Panc1 (cell line): ENCODE results near the gene ICE2. TPM values are rescaled to one million over a fixed set of nuclear protein-coding genes. Genes with fewer than 3 reads are reported as not detected.

ENCODE experiments used
- ATAC-seq: fragments of 200-7000 bp; cut with Tn5 transposase; 2 replicates; pipeline ENCODE4 v1.9.1; 2020; ENCODE audit warnings: mild to moderate bottlenecking, moderate library complexity
- BruUV-seq: library from RNA; stranded (reverse); fragments of 400-500 nt; replicated peaks from 2 replicates; lab custom pipeline; 2021; lab: Mats Ljungman, UMichigan
- CTCF ChIA-PET: fragments of 300-600 bp; sonication (Branson Sonifier 250); formaldehyde crosslinking; loops from one replicate; lab custom pipeline; 2022; ENCODE audit warnings: antibody characterized with exemption; lab: Charles Lee
- POLR2A ChIA-PET: fragments of 300-600 bp; sonication (Branson Sonifier 250); formaldehyde crosslinking; loops from one replicate; lab custom pipeline; 2022; ENCODE audit warnings: antibody characterized with exemption; lab: Charles Lee
- DNase-seq: peaks from one replicate; pipeline ENCODE4 v3.0.0-alpha.2; 2010; ENCODE audit warnings: low read depth, low spot score
- H3K27ac ChIP-seq: 2 replicates; pipeline ENCODE4 v1.5.1; 2011; ENCODE audit warnings: mild to moderate bottlenecking, low read length, inconsistent platforms
- H3K27me3 ChIP-seq: fragments of 200-500 bp; sonication (Bioruptor generic); 2 replicates; pipeline ENCODE4 v1.6.0; 2014; ENCODE audit warnings: low read length, inconsistent platforms; ENCODE audit not compliant: control insufficient read depth, insufficient read depth
- H3K36me3 ChIP-seq: fragments of 200-500 bp; sonication (Bioruptor generic); 2 replicates; pipeline ENCODE4 v1.5.1; 2014; ENCODE audit warnings: inconsistent platforms, mild to moderate bottlenecking, low read length, moderate library complexity; ENCODE audit not compliant: control insufficient read depth, insufficient read depth
- H3K4me1 ChIP-seq: 2 replicates; pipeline ENCODE4 v1.5.1; 2011; ENCODE audit warnings: inconsistent platforms, mild to moderate bottlenecking, low read length, moderate library complexity; ENCODE audit not compliant: control insufficient read depth, insufficient read depth
- H3K4me3 ChIP-seq, 2 experiments: 2 replicates each; pipeline ENCODE4 v1.5.1; 2011 to 2012; ENCODE audit warnings: low read depth in 2 of 2, low read length in 2 of 2, mild to moderate bottlenecking in 2 of 2, inconsistent platforms in 1 of 2, moderate library complexity in 1 of 2
- H3K9me3 ChIP-seq: fragments of 200-500 bp; sonication (Bioruptor generic); 2 replicates; pipeline ENCODE4 v1.5.1; 2014; ENCODE audit warnings: low read depth, mild to moderate bottlenecking, inconsistent platforms, low read length, moderate library complexity; ENCODE audit not compliant: control insufficient read depth, insufficient read depth
- POLR2AphosphoS5 ChIP-seq: IDR thresholded peaks from 2 replicates; pipeline ENCODE4 v1.6.1; 2012; ENCODE audit warnings: mild to moderate bottlenecking, low read depth, low read length, moderate library complexity
- SIN3A ChIP-seq: IDR thresholded peaks from 2 replicates; pipeline ENCODE4 v1.6.1; 2012; ENCODE audit warnings: low read depth, mild to moderate bottlenecking, low read length, moderate library complexity, borderline replicate concordance; ENCODE audit not compliant: insufficient read depth
- TCF7L2 ChIP-seq: IDR thresholded peaks from 2 replicates; pipeline ENCODE4 v1.6.1; 2011; ENCODE audit warnings: mild to moderate bottlenecking, low read depth, low read length, inconsistent platforms
- in situ Hi-C: cut with HindIII; loops from 2 replicates; pipeline ENCODE4 v1.10.0; 2016; ENCODE audit warnings: low sequenced_read_pairs, low pct_unique_long_range_greater_than_20kb
- intact Hi-C: fragments of 100-400 bp; cut with micrococcal nuclease; formaldehyde crosslinking; loops from one replicate; pipeline ENCODE4 v1.10.0; 2022; ENCODE audit not compliant: unreplicated experiment
- total RNA-seq: library from RNA; stranded (reverse); gene quantifications from one replicate; pipeline ENCODE4 v1.2.1, GENCODE V29; 2021; ENCODE audit not compliant: unreplicated experiment
- TF ChIP-seq, protein P1 (sequence below): fragments of 450-650 bp; IDR thresholded peaks from 2 replicates; pipeline ENCODE4 v1.5.1; 2017; ENCODE audit warnings: mild to moderate bottlenecking
- TF ChIP-seq, protein P2 (sequence below), 2 experiments: IDR thresholded peaks; 2 replicates each; pipeline ENCODE4 v1.6.1; 2011 to 2012; ENCODE audit warnings: low read depth in 2 of 2, control low read depth in 1 of 2, low read length in 1 of 2, mild to moderate bottlenecking in 1 of 2, moderate library complexity in 1 of 2; ENCODE audit not compliant: insufficient read depth in 1 of 2

Gene ICE2
- total RNA-seq, 1 experiment from 2014 or later: 66.2 TPM

DNA sequence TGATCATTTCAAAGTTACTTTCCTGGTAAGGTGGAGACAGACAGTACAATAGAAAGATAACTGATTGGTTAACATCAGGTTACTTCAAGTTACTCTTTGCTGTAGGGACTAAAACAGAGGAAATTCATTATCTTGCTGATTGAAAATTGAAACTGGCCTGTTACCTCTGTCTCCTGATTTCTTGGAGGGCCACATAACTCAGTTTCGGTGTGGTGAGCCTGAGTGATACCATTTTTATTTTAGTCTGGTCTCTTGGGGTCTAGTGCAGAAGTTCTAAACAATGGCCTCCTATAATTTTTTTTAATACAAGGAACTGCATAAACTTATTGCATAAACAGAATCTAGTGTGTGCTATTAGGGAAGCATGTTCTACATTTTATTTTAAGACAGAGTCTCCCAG is 1.2 kb upstream of the ICE2 start:
- H3K9me3 ChIP-seq: no peaks in the 10 kb centered on the region
- H3K4me1 ChIP-seq: peaks cover 30% of the 10 kb centered on the region
- no peak for TF ChIP-seq TCF7L2
- no peak for TF ChIP-seq POLR2AphosphoS5
- TF ChIP-seq SIN3A: no peak
- TF ChIP-seq, protein P1, sequence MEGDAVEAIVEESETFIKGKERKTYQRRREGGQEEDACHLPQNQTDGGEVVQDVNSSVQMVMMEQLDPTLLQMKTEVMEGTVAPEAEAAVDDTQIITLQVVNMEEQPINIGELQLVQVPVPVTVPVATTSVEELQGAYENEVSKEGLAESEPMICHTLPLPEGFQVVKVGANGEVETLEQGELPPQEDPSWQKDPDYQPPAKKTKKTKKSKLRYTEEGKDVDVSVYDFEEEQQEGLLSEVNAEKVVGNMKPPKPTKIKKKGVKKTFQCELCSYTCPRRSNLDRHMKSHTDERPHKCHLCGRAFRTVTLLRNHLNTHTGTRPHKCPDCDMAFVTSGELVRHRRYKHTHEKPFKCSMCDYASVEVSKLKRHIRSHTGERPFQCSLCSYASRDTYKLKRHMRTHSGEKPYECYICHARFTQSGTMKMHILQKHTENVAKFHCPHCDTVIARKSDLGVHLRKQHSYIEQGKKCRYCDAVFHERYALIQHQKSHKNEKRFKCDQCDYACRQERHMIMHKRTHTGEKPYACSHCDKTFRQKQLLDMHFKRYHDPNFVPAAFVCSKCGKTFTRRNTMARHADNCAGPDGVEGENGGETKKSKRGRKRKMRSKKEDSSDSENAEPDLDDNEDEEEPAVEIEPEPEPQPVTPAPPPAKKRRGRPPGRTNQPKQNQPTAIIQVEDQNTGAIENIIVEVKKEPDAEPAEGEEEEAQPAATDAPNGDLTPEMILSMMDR: no peak
- TF ChIP-seq, protein P2, sequence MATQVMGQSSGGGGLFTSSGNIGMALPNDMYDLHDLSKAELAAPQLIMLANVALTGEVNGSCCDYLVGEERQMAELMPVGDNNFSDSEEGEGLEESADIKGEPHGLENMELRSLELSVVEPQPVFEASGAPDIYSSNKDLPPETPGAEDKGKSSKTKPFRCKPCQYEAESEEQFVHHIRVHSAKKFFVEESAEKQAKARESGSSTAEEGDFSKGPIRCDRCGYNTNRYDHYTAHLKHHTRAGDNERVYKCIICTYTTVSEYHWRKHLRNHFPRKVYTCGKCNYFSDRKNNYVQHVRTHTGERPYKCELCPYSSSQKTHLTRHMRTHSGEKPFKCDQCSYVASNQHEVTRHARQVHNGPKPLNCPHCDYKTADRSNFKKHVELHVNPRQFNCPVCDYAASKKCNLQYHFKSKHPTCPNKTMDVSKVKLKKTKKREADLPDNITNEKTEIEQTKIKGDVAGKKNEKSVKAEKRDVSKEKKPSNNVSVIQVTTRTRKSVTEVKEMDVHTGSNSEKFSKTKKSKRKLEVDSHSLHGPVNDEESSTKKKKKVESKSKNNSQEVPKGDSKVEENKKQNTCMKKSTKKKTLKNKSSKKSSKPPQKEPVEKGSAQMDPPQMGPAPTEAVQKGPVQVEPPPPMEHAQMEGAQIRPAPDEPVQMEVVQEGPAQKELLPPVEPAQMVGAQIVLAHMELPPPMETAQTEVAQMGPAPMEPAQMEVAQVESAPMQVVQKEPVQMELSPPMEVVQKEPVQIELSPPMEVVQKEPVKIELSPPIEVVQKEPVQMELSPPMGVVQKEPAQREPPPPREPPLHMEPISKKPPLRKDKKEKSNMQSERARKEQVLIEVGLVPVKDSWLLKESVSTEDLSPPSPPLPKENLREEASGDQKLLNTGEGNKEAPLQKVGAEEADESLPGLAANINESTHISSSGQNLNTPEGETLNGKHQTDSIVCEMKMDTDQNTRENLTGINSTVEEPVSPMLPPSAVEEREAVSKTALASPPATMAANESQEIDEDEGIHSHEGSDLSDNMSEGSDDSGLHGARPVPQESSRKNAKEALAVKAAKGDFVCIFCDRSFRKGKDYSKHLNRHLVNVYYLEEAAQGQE (IDR thresholded peaks at IDR 0.05; ENCODE audit: insufficient read depth in 1 of 2, low read depth in 2 of 2, low read length in 1 of 2): no peak
- H3K27me3 ChIP-seq: no peaks in the 10 kb centered on the region
- BruUV-seq: no TSS peak
- POLR2A ChIA-PET: interaction anchor here (0.8 to 0.9 kb wide), 2 partner anchors 12 to 100 kb away, joined by 3 read pairs; no protein-coding TSS in a partner anchor
- intact Hi-C loops (no loop called here), in situ Hi-C loops (no loop called here)
- ATAC-seq (no peak), DNase-seq (no peak)
- peaks cover 14% of the 10 kb centered on the region for H3K36me3 ChIP-seq
- peak overlapping the region; percentile 99 for H3K27ac ChIP-seq
- H3K4me3 ChIP-seq: no peak overlapping the region
- CTCF ChIA-PET: no interaction called here

DNA sequence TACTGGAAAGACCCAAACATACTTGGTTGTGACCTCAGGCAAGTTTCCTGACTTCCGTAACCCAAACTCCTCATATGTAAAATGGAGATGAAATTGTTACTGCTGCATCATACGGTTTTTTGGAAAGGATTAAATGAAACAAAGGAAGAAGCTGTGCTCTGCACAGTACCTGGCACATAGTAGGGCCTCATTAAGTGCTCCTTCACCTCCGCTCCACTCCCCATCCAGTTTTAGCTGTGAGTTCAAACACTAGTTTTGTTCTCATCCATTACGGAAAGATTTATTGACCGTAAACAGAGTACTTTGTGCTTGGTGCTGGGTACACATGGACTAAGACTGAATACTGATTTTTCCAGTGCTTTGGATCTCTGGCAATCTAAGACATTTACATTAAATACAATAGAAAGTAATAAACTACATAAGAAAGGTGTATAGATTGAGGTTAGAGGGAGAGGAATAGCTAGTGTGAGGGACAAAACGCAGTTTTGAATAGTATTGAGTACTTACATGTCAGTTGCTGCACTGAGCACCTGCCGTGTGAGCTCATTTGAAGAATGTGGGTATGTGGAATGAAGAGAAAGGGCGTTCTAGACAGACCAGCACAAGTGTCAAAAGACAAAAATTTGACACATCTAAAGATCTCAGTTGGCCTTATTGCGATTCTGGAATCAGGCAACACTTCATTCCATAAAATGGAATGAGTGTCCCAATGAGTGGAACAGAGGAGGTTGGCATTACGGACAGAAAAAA is 594 bp upstream of the ICE2 start:
- ATAC-seq (peak; percentile 13; the same call in 1 of the 2 replicates), DNase-seq (no peak)
- no peak for TF ChIP-seq POLR2AphosphoS5
- TF ChIP-seq, protein P1: no peak
- no peak for TF ChIP-seq TCF7L2
- TF ChIP-seq, protein P2 (IDR thresholded peaks at IDR 0.05; ENCODE audit: insufficient read depth in 1 of 2, low read depth in 2 of 2, low read length in 1 of 2): no peak
- no peak for TF ChIP-seq SIN3A
- H3K9me3 ChIP-seq: no peaks in the 10 kb centered on the region
- in situ Hi-C loops (no loop called here), intact Hi-C loops (no loop called here)
- H3K27me3 ChIP-seq: no peaks in the 10 kb centered on the region
- peak overlapping the region; percentile 94 to 97 for H3K4me3 ChIP-seq
- peak overlapping the region; percentile 99 for H3K27ac ChIP-seq
- BruUV-seq: TSS peak; percentile 93
- peaks cover 30% of the 10 kb centered on the region for H3K4me1 ChIP-seq
- ChIA-PET POLR2A (interaction anchor here (0.7 to 0.9 kb wide), 3 partner anchors 12 to 100 kb away, joined by 3 read pairs; no protein-coding TSS in a partner anchor), CTCF (no interaction called here)
- H3K36me3 ChIP-seq: peaks cover 16% of the 10 kb centered on the region
